Endodermal cell (in vitro differentiated cells): ENCODE data around the gene WDFY2. TPM values are rescaled to one million over a fixed set of nuclear protein-coding genes. Genes with fewer than 3 reads are reported as not detected.

Experiments used
- DNase-seq: peaks from one replicate; pipeline ENCODE4 v3.0.0-alpha.2; 2017
- H3K27ac ChIP-seq: 2 replicates; pipeline ENCODE4 v1.5.1; 2013; ENCODE audit warnings: mild to moderate bottlenecking, low read depth, low read length, moderate library complexity
- H3K27me3 ChIP-seq: 2 replicates; pipeline ENCODE4 v1.6.1; 2013; ENCODE audit warnings: mild to moderate bottlenecking, low read length, moderate library complexity; ENCODE audit not compliant: insufficient read depth, control insufficient read depth, poor library complexity, severe bottlenecking
- H3K36me3 ChIP-seq: 2 replicates; pipeline ENCODE4 v1.7.0; 2013; ENCODE audit warnings: mild to moderate bottlenecking, low read length, moderate library complexity; ENCODE audit not compliant: control insufficient read depth, insufficient read depth
- H3K4me1 ChIP-seq: one replicate; pipeline ENCODE4 v1.7.0; 2013; ENCODE audit warnings: low read length; ENCODE audit not compliant: control insufficient read depth, insufficient read depth
- H3K4me3 ChIP-seq: 2 replicates; pipeline ENCODE4 v1.5.1; 2013; ENCODE audit warnings: mild to moderate bottlenecking, low read length, moderate library complexity
- H3K9ac ChIP-seq: 2 replicates; pipeline ENCODE4 v1.6.1; 2013; ENCODE audit warnings: mild to moderate bottlenecking, low read length, moderate library complexity; ENCODE audit not compliant: poor library complexity, severe bottlenecking; ENCODE audit errors: extremely low read depth
- H3K9me3 ChIP-seq: 2 replicates; pipeline ENCODE4 v1.6.1; 2013; ENCODE audit warnings: mild to moderate bottlenecking, low read length, moderate library complexity; ENCODE audit not compliant: control insufficient read depth
- H3K27ac Mint-ChIP-seq: 2 replicates; pipeline ENCODE4 v1.8.0; 2020; ENCODE audit warnings: mixed read lengths
- H3K27me3 Mint-ChIP-seq: 2 replicates; pipeline ENCODE4 v1.8.0; 2021; ENCODE audit warnings: mild to moderate bottlenecking, mixed read lengths; ENCODE audit not compliant: insufficient read depth
- H3K36me3 Mint-ChIP-seq: 2 replicates; pipeline ENCODE4 v1.8.0; 2020; ENCODE audit warnings: low read depth, mixed read lengths
- H3K4me1 Mint-ChIP-seq: 2 replicates; pipeline ENCODE4 v1.8.0; 2020; ENCODE audit warnings: mixed read lengths
- H3K4me3 Mint-ChIP-seq: 2 replicates; pipeline ENCODE4 v1.8.0; 2020; ENCODE audit warnings: mild to moderate bottlenecking, moderate library complexity, mixed read lengths
- H3K9me3 Mint-ChIP-seq: 2 replicates; pipeline ENCODE4 v1.8.0; 2020; ENCODE audit warnings: mild to moderate bottlenecking, mixed read lengths
- WGBS, 2 experiments: methylation state at CpG; one replicate each; pipeline versions ENCODE4 v1.1.5 to v1.1.7; 2013; ENCODE audit warnings: missing lambda C conversion rate in 2 of 2, mixed read lengths in 1 of 2; ENCODE audit not compliant: insufficient coverage in 1 of 2, insufficient read length in 1 of 2; 5-methylcytosine and 5-hydroxymethylcytosine counted together
- total RNA-seq, 2 donors: library from RNA; stranded (reverse); fragmentation: NEBNext Ultra II Directional in 1 of 2; extraction: Animal tissue kit (Norgen Biotek cat#: 25700) in 1 of 2; gene quantifications; 2 replicates in 1 of 2; 3 replicates in 1 of 2; pipeline ENCODE4 v1.2.1, GENCODE V29; 2021
- TF ChIP-seq, protein P1 (sequence below): fragments of 200-600 bp; sonication (generic); conservative IDR thresholded peaks from 2 replicates; pipeline ENCODE4 v1.5.0; 2021; ENCODE audit warnings: antibody characterized with exemption, mild to moderate bottlenecking

Gene WDFY2
- total RNA-seq, 2 donors from 2014 or later, result 20.6 to 28.0 TPM

DNA sequence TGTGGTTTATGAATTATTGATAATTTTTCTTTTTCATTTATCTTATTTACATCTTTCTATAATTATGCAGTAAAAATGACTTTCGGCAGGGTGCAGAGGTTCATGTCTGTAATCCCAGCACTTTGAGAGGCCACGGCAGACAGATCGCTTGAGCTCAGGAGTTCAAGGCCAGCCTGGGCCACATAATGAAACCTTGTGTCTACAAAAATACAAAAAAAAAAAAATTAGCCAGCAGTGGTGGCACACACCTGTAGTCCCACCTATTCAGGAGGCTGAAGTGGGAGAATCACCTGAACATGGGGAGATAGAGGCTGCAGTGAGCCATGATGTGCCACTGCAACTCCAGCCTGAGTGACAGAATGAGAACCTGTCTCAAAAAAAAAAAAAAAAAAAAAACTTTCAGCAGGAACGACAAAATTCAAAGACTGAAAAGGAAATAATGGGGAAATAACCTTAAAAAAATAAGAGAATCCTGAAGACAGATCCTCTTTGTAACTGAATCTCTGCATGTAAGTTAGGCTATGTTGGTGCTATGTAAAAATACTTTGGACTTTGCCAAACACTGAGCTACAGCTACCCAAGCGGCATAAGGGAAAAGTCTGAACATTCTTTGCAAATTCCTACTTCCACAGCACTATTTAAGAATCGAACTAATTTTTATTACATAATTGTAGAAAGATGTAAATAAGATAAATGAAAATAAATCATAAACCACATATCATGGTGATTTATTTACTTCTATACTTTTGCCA is 36.7 kb upstream of the WDFY2 start:
- no peak overlapping the region for H3K9ac ChIP-seq
- TF ChIP-seq, protein P1, sequence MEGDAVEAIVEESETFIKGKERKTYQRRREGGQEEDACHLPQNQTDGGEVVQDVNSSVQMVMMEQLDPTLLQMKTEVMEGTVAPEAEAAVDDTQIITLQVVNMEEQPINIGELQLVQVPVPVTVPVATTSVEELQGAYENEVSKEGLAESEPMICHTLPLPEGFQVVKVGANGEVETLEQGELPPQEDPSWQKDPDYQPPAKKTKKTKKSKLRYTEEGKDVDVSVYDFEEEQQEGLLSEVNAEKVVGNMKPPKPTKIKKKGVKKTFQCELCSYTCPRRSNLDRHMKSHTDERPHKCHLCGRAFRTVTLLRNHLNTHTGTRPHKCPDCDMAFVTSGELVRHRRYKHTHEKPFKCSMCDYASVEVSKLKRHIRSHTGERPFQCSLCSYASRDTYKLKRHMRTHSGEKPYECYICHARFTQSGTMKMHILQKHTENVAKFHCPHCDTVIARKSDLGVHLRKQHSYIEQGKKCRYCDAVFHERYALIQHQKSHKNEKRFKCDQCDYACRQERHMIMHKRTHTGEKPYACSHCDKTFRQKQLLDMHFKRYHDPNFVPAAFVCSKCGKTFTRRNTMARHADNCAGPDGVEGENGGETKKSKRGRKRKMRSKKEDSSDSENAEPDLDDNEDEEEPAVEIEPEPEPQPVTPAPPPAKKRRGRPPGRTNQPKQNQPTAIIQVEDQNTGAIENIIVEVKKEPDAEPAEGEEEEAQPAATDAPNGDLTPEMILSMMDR, result no peak
- H3K9me3 Mint-ChIP-seq, result no peaks in the 10 kb centered on the region
- no peaks in the 10 kb centered on the region for H3K9me3 ChIP-seq
- no peak overlapping the region for H3K27ac Mint-ChIP-seq
- no peak for DNase-seq
- WGBS, 2 experiments, result 80 to 89% methylated on average over 1 to 4 of the region's 6 CpGs
- no peaks in the 10 kb centered on the region for H3K4me1 Mint-ChIP-seq
- no peaks in the 10 kb centered on the region for H3K36me3 ChIP-seq
- no peaks in the 10 kb centered on the region for H3K4me1 ChIP-seq
- no peak overlapping the region for H3K27ac ChIP-seq
- H3K4me3 ChIP-seq, result no peak overlapping the region
- H3K36me3 Mint-ChIP-seq, result no peaks in the 10 kb centered on the region
- H3K4me3 Mint-ChIP-seq, result no peak overlapping the region
- H3K27me3 ChIP-seq, result no peaks in the 10 kb centered on the region
- H3K27me3 Mint-ChIP-seq, result no peaks in the 10 kb centered on the region

- no peak overlapping the region for H3K27ac ChIP-seq
- DNase-seq, result peak; percentile 62
- TF ChIP-seq, protein P1, result no peak
- Mint-ChIP-seq H3K4me1 (no peaks in the 10 kb centered on the region), H3K4me3 (no peak overlapping the region), H3K27ac (no peak overlapping the region), H3K27me3 (no peaks in the 10 kb centered on the region), H3K36me3 (no peaks in the 10 kb centered on the region), H3K9me3 (no peaks in the 10 kb centered on the region)
- no peak overlapping the region for H3K4me3 ChIP-seq
- H3K36me3 ChIP-seq, result no peaks in the 10 kb centered on the region
- H3K4me1 ChIP-seq, result no peaks in the 10 kb centered on the region
- no peaks in the 10 kb centered on the region for H3K27me3 ChIP-seq
- no peaks in the 10 kb centered on the region for H3K9me3 ChIP-seq
- WGBS, 2 experiments, result 63 to 77% methylated on average over 3 of the region's 3 CpGs
- no peak overlapping the region for H3K9ac ChIP-seq
These were observed 35.2 kb upstream of the WDFY2 start for GRCh38 chr13:51549050-51549449.

- Mint-ChIP-seq H3K27ac (no peak overlapping the region), H3K4me3 (no peak overlapping the region)
- H3K9ac ChIP-seq, result no peak overlapping the region
These were observed 34.7 kb upstream of the WDFY2 start for GRCh38 chr13:51549593-51549992.

More at GRCh38 chr13:51549593-51549992, 34.7 kb upstream of the WDFY2 start:
- H3K36me3 ChIP-seq, result no peaks in the 10 kb centered on the region
- Mint-ChIP-seq H3K36me3 (no peaks in the 10 kb centered on the region), H3K9me3 (no peaks in the 10 kb centered on the region), H3K27me3 (peaks cover under 1% of the 10 kb centered on the region), H3K4me1 (no peaks in the 10 kb centered on the region)
- WGBS, 2 experiments, result 85% methylated on average over 2 of the region's 2 CpGs; no CpG with 5 or more reads in 1 of the 2 experiments
- H3K9me3 ChIP-seq, result no peaks in the 10 kb centered on the region
- TF ChIP-seq, protein P1, result no peak
- H3K27ac ChIP-seq, result no peak overlapping the region
- H3K4me3 ChIP-seq, result no peak overlapping the region
- no peak for DNase-seq
- no peaks in the 10 kb centered on the region for H3K4me1 ChIP-seq
- H3K27me3 ChIP-seq, result no peaks in the 10 kb centered on the region
